OCI-M1 (cell line): ENCODE data around the gene STS.
"Not testable (repeated sequence)": the region's sequence is repeated elsewhere in the genome, so short reads cannot be mapped to it uniquely, and the experiment has no call there.

Source experiments
- DNase-seq: peaks from one replicate; lab custom pipeline; 2025; lab: John Stamatoyannopoulos, UW

The STS gene

DNA sequence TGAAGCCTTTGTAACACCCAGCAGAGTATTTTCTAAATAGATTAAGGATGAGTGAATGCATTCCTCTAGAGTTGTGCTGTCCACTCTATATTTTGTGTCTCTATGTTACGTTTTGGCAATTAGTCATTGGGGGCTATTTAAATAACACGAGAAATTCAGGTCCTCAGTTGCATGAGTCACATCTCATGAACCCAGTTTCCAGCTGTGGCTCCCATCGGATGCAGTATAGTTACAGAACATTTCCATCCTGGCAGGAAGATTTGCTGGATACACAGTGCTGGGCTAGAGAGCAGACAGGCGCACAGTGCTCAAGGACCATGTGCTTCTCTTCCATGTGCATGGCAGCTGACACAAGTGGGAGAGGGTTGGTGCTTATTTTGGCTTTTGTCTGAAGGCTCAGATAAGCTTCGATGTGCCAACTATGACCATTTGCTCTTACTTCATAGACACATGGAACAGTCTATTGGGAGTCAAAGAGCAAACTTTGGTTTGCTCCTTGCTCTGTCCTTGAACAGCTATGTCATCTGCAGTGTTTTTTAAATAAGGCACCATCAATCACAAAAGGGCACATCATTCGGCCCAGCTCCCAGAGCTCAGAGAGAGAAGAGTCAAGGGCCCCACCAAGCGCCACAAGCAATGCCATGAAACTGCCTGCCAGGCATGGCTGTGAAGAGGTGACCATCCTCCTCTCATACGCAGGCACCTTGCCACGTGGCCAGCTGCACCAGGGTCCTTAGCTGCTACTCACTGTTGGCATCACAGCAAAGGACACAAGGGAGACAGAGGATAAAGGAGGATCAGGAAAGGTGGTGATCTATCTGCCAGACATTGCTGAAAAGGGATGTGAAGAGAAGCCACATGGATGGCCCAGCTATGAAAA, 8.1 kb upstream of the STS start:
- DNase-seq = no peak

DNA sequence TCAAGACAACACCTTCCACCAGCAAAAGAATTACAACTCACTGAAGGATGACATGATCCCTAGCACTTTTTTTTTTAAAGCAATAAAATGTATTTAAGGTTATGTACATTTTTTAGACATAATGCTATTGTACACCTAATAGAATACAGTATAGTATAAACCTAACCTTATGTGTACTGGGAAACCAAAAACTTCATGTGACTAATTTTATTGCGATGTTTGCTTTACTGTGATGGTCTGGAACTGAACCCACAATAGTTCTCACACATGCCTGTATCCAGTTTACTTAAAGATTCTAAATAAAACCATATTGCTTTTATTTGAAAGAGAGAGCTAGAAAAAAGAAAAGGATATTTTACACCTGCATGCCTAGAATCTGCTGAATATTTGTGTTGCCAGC, 4.4 kb upstream of the STS start:
- DNase-seq = no peak

DNA sequence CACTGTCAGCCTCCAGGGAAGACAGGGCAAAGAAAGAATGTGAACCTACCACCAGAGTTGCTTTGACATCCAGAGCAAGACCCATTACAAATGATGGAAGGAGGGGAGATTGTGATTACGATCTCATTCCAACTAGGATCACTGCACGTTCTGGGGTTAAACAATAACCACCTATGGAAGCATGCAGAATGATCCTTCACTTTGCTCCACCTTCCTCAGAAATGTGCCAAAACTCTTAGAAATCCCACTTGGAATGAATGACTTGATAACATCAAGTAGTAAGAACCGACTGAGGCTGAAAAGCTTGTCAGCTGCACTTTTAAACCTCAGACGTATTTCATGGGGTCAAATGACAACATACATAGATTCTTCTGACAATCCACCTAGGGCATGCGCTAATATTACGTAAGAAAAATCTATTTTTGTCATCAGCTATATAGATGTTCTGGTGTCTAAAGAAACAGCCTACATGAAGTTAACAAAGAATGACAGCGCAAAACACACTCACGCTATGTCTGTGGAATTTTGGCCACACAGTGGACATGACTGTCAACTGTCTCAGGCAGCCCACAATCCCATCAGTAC, 3.5 kb upstream of the STS start:
- no peak for DNase-seq

DNA sequence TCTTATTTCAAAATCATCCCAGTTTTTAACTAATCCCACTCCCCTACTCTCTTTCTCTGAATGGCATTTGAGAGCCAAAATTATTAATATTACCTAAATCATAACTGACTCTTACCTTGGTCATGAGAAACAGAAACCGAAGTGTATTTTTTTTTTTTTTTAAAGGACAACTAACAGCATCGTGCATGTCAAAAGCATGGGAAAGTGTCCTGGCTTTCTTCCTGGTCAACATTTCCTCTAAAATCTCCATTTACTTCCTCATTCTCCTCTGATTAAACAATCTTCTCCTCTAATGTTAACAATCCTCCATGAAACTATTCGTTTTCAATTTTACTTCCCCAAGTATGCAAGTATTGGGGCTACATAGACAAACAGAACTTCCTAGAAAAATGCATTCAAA, 2.1 kb upstream of the STS start:
- peak; percentile 0 for DNase-seq

DNA sequence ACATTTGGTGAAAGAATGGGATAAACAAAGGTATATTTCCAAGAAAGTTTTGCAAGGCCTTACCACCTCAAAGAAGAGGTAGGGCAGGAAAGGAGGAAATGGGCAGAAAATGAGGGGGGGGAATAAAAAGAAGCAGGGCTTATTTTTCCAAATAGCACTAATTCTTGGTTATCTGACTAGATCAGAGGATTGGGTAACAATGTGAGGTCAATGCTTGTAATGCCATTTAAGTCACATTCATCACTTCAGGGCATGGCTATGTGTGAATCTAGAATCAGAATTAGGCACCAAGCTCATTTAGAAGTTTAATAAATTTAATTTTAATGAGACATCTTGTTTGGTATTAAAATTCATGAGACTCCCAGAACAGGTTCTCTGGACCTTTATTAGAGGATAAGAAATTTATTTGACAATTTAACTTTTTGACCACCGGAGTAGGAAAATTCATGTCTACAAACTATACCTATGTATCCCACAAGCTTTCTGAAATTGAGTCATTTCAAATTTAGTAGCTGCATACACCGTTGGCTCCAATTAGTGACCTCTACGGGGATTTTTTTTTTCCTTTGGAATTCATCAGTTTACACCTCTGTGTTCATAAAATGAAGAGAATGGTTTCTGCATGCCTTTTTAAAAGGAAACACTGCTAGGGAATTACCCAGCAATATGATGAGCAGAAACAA, 1.4 kb upstream of the STS start:
- DNase-seq = peak; percentile 1

DNA sequence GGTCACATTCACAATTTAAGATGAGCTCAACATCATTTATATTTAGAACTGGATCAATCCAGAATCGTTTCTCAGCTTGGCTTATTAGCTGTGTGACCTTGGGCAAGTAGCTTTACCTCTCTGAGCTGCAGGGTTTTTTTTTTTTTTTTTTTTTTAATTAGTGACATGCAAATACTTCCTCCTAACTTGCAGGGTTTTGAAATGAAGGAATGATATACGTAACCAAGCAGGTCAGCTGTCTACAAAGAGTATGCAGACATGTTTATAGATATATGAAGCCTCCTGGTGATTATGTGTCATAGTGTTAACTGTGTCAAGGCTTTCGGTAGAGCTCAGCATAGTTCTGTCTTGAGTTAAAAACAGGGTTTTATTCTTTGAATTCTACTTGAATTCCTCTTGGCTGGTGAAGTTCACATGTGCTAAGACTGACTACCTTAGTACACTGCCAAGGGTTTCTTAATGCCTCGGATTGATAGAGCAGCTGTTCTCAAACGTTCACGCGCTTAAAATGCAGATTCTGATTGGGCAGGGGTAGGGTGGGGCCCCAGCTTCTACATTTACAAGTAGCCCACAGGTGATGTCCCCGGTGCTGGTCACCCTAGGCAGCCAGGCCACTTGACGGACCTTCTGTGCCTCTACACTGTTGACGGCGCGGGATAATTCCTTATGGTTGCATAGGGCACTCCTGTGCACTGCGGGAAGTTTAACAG, 654 bp upstream of the STS start:
- no peak for DNase-seq

DNA sequence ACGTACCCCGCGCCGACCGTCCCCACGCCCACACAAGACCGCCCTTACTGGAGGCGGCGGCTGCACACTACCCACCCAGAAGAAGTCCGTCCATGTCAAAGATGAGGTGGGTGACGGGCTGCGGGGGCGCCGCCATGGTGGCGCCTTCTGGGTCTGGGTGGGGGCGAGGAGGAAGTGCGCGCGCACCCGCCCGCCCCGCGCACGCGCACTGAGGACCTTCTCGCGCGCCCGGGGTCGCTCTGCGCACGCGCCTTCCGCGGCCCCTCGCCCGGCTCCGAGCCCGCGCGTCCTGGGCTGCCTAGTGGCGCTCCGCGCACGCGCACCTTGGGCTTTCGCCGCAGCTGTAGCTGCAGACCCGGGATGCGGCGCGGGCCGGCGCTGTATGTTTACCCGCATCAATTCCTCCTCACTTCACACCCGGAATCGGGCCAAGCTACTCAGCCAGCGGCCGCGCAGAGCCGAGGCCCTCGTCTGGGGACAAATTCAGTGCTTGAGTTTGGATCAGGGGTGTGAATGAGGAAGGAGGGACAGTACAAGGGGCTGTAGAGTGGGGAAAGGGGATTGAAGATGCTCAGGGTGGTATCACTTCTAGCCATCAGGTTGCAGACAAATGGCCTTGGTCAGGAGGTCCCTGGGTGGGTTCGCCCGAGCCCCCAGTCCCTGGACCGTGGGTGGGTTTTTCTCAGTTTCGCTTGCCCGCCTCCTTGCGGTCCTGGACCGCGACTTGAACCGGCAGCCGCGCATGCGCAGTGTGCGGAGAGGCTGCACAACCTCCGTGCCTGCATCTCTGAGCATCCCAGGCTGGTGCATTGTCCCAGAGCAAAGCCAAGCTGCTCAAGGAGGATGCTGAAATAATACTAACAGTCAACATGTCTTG, 704 bp downstream of the STS start, which contains the start of gene PUDP:
Gene PUDP (minus strand): TSS at position 176 of the 877 bp plus-strand sequence. CDS start 40 bp downstream, at position 136.
- peak; percentile 87 for DNase-seq

DNA sequence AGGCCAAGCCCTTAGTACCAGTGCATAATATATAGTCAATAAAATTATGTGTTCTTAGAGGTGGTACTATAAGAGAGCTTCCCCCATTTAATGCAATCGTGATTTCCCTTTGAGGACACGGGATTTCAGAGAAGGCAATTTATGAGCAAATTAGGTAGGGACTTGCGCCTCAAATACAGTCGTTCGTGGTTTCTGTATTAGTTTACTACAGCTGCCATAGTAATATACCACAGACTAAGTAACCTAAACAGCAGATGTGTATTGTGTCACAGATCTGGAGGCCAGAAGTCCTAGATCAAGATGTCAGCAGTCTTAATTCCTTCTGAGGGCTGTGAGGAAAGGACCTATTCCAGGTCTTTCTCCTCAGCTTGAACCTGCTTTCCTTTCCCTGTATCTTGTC, 1.9 kb downstream of the STS start:
- no peak for DNase-seq

DNA sequence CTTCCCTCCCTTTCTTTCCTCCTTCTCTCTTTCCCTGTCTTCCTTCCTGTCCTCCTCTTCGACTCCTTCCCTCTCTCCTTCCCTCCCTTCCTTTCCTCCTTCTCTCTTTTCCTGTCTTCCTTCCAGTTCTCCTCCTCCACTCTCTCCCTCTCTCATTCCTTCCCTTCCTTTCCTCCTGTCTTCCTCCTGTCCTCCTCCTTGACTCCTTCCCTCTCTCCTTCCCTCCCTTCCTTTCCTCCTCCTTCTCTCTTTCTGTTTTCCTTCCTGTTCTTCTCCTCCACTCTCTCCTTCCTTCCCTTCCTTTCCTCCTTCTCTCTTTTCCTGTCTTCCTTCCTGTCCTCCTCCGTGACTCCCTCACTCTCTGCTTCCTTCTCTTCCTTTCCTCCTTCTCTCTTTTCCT, 5.7 kb downstream of the STS start:
- no peak for DNase-seq

DNA sequence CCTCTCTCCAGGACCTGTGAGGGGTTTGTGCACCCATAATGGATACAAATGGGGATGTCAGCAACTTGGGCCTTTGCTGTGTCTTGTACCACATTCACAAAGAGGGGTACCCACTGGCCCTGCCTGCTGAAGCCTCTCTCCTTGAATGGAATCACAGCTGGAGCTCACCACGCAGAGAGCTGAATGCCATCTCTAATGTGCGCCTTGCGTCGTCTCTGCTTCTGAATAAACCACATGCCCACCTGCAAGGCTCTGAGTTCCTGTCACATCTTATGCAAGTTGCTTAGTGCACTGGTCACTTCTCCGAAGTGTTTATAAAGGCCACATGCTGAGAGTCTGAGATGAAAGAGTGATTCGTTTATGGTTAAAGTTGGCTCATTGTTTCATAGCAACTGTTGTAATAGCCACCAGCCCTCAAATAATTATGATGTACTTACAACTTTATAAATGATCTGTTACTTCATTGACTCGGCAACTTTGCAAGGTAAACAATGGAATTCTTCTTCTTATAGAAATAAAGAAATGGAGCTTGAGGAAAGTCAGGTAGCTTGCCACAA, 6.6 kb downstream of the STS start:
- DNase-seq = no peak

DNA sequence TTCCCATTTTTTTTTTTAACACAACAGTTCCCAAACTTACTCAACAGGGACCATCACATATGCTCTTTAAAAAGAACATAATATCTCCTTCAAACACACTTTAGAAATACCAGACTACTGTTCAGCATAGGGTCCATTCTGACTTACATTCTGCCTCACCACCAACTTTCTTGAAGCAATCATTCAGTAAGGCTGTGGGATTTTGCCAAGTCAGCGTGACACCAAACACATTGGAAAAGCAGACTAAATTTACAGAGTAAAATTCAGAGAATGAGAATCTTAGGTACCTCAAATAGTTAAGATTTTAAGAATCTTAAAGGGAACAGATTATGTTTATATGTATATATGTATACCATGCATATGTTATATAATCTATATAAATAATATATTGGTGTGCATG, 7.7 kb downstream of the STS start:
- DNase-seq = peak; percentile 1

DNA sequence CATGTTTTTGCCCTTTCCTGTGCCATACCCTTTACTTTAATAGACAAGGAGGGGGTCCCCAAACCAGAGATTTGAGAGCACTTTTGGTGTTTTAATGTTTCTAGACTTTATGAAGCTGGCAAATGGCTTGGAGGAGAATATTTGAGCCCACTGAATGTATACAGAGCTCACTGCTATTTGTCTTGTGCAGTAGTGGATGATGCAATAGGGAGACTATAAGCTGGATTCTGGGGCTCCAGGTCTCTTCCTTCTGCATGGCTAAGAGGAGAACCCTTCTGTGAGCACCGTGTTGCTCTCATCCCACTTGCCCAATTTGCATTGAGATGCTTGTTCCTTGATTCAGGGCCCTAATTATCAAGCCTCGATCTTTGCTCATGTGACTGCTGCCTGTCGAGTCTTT, 9.4 kb downstream of the STS start:
- DNase-seq = no peak

DNA sequence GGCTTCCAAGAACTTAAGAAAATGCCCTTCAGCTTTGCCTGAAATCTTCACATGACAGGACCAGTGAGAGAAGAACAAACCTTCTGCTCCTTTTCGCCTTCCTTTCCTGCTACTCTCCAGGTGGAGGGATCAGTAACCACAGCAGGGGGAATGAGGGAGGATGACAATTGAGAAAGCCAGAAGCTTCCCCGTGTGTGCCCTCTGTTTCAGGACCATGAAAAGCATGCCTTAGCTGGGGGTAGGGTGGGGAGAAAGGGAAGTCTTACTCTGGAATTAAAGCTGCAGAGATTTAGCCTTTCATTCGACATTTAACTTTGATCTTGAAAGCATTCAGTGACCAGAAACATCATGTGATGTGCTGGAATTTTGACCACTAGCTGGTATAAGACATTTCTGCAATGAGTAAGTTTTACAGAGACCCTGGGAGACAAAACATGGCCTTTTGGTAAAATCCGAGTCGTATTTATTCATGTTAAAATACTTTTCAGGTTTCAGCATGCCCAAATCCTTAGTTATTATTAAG, 11.0 kb downstream of the STS start:
- DNase-seq = no peak

DNA sequence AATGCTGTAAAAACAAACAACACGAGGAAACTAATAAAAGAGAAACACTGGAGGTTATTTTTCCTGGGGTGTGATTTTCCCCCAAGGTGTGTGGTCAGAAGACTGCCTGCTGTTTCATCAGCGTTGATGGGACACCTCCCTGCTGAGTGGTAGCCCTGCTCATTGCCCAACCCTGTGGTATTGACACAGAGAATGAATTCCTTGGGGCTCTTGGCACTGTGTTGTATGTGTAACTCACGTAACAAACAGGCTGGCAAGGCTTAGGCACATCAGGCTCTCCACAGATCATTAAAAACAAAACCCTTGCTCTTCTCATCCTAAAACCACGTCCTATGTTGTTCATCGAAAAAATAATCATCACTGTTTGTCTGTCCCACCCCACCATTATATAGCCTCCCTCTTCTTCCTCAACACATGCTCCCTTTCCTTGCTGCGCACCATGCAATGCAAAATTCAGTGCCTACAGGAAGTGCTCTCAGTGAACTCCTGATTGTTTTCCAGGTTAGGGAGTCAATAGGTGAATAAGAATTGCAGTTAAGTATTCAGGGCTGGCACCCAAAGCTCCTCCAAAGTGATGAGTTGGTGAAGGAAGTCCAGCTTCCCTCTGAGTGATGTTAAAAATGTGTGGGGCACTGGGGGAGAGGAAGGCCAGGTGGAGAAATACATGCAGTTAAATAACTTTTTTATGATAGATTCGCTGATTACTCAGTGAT, 11.8 kb downstream of the STS start:
- no peak for DNase-seq

DNA sequence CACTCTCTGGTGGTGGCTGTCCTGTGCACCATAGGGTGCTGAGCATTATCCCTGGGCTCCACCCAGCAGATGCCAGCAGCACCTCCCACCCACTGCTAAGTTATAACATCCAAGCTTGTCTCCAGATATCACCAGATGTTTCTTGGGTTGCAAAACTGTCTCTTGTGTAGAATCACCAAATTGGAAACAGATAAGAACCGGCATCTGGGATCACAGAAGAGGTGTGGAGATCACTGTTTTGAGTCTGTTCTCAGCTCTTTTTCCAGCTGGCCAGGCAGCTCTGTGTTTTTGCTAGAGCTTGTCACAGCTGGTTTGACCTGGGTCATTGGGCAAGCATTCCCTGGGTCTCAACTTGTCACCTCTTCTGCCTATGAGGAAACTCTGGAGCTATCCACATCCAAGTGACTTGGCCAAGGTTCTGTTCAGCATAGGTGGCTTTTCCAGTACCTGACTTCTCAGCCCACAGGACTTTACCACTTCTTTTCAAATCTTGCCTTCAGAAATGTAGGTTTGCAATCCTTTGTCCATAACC, 15.7 kb downstream of the STS start:
- DNase-seq = no peak

DNA sequence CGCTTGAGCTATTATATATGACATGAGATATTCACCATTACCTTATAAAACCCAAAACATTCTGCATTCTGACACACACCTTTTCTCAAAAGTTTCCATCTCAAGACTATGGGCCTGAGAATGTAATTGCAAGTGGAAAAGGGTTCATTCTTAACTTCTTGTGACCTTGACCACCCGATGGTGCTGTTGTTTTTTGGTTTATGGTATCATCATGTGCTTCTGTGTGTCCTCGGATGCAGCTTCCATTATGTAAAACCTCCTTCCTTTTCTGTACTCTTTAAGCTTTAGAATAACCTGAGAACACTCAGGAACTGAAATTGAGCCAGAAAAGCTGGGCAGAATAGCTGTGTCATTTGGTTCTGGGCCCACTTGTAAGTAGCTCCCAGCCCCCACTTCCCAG, 16.7 kb downstream of the STS start:
- DNase-seq = no peak

DNA sequence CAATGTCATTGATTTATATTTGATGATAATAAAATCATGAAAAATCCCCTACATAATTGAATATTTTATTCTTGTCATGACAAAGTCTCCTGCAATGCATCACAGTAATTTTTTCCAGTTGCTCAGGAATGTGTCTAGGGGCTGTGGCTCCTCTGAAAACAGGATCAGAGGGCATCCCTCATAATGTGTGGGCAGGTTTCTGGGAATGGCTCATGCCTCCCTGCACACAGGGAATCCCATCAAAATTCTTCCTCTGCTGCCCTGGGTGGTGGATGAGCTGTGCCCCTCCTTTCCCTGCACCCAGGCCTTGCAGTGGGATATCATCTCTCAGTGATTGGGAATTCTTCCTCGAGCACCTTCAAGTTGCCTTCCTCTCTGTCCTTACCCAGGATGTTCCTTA, 20.9 kb downstream of the STS start:
- DNase-seq = no peak

DNA sequence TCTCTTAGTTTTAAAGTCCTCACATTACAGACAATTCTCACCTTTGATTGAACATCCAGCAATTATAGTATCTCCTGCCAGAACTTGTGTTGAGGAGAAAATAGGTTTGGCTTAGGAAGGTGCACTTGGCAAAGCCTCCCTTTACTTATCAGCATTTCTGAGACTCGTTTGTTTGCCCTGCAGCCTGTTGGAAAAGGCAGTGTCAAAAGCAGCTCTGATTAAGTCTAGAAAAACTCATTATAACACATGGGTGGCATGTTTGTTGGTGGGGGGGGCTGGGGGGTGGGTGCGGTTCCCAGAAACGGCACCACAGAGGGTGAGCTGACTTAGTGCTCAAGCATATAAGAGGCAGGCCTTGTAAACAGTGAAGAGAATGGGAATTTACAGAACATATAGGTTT, 22.1 kb downstream of the STS start:
- DNase-seq = no peak

DNA sequence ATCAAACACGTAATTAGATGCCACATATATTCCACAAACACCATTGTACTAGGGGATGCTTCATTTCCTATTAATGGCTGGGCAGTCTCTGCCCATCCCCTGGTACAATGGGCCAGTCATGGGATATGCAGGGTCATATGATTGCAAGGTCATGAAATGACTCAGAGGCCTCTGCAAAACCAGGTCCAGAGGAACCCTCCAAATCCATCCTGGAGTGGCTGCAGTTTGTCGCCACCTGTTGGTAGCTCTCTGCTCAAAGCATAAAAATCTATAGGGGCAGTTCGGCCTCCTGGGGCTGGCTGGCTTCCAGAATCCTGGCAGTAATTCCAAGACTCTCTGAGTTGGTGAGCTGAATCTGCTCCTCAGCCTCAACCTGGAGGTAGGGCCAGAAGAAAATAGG, 23.4 kb downstream of the STS start:
- peak; percentile 25 for DNase-seq

DNA sequence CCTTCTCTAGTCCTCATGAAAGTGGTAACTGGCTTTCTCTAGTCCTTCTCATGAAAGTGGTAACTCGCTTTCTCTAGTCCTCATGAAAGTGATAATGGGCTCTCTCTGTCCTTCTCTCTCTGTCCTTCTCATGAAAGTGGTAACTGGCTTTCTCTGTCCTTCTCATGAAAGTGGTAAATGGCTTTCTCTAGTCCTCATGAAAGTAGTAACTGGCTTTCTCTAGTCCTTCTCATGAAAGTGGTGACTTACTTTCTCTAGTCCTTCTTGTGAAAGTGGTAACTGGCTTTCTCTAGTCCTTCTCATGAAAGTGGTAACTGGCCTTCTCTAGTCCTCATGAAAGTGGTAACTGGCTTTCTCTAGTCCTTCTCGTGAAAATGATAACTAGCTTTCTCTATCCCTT, 31.3 kb downstream of the STS start:
- not testable (repeated sequence) for DNase-seq
